ENCODE measurements around the gene KIF5C. TPM values are rescaled to one million over a fixed set of nuclear protein-coding genes. Genes with fewer than 3 reads are reported as not detected.

Gene KIF5C
- total RNA-seq, 4 donors from 2014 or later = 1.2 to 7.4 (median 1.9) TPM

DNA sequence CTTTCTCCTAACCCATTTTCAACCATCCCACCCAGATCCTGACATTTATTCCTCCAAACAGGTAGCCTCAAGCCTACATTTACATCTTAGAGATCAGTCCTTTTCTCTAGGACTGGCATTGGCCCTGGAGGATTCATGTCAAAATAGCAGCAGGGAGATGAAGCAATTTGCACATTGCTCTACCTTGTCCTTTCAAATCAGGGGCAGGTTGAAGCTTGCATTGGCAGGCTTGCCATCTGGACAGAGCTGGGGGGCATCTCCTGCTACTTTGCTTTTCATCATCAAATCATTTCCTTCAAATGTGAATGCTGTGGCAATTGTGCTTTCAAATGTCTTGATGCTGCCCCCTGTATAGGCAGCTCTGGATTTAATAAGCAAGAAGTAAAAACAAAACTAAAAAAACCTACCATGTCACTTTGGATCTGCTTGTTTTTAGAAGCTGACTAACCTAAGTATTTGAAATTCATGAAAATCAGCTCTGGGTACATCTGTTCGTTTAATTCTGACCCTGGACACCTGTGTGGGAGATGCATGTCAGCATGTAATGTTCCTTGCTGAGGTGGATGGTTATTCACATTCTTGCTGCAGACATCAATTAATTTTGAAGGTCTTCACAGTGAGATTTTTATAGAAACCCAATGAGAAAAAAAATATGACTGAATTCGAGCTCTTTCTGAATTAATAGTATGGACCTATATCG, 47.9 kb downstream of the KIF5C start:
- H3K27ac ChIP-seq = no peak overlapping the region
- TF ChIP-seq CTCF (IDR thresholded peaks at IDR 0.05) = no peak
- TF ChIP-seq POLR2A (IDR thresholded peaks at IDR 0.05) = no peak
- H3K36me3 ChIP-seq = no peaks in the 10 kb centered on the region
- peaks cover 0 to 7% (median 0%) of the 10 kb centered on the region in 4 donors for H3K9me3 ChIP-seq
- no peaks in the 10 kb centered on the region for H3K27me3 ChIP-seq
- H3K4me3 ChIP-seq = no peak overlapping the region
- no peak for DNase-seq
- peaks cover 0 to 6% (median 0%) of the 10 kb centered on the region in 4 donors for H3K4me1 ChIP-seq

DNA sequence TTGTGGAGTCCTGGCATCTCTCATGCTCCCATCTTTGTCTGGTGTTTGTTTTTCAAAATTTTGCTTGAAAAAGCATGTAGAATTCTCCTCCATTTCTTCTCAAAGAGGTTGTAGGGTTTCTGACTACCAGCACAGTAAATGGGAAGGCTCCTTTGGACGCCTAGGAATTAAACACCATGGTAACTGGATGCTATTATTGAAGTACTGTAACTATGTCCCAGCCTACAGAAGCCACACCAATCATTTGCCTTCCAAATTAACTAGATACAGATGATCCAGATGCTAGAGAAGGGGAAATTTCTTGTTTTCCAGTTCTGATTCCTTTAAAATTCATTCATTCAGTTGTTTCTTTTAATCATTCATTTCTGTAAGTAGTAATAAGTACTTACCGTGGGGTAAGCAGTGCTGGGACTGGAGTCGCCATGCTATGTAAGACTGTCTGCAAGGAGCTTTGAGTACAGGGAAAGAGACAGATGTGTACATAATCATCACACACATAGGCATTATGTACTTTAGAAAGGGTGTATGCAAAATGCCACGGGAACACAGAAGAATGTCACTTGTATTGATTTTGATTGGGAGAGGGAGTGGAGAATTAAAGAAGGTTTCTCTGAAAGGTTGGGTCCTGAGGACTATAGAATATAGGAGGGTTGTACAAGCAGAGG, 49.6 kb downstream of the KIF5C start:
- TF ChIP-seq CTCF (IDR thresholded peaks at IDR 0.05) = no peak
- TF ChIP-seq POLR2A (IDR thresholded peaks at IDR 0.05) = no peak
- DNase-seq = no peak
- H3K4me3 ChIP-seq = no peak overlapping the region
- H3K27ac ChIP-seq = no peak overlapping the region
- no peaks in the 10 kb centered on the region for H3K9me3 ChIP-seq
- peaks cover 0 to 6% (median 0%) of the 10 kb centered on the region in 4 donors for H3K4me1 ChIP-seq
- H3K27me3 ChIP-seq = no peaks in the 10 kb centered on the region
- H3K36me3 ChIP-seq = no peaks in the 10 kb centered on the region

- no peaks in the 10 kb centered on the region for H3K27me3 ChIP-seq
- peak overlapping the region in 1 of 4 donors; percentile 46 for H3K27ac ChIP-seq
- H3K36me3 ChIP-seq = no peaks in the 10 kb centered on the region
- H3K9me3 ChIP-seq = no peaks in the 10 kb centered on the region
- peak in 2 of 3 donors; percentile 45 to 74 for DNase-seq
- peak overlapping the region in 3 of 4 donors; percentile 6 to 35 (median 21) for H3K4me3 ChIP-seq
- H3K4me1 ChIP-seq = peaks cover 0 to 6% (median 0%) of the 10 kb centered on the region in 4 donors
- TF ChIP-seq CTCF (IDR thresholded peaks at IDR 0.05) (peak; percentile 8 to 71 (median 46)), POLR2A (IDR thresholded peaks at IDR 0.05) (no peak)
Measured at GRCh38 chr2:148926291-148926961, 51.4 kb downstream of the KIF5C start.

DNA sequence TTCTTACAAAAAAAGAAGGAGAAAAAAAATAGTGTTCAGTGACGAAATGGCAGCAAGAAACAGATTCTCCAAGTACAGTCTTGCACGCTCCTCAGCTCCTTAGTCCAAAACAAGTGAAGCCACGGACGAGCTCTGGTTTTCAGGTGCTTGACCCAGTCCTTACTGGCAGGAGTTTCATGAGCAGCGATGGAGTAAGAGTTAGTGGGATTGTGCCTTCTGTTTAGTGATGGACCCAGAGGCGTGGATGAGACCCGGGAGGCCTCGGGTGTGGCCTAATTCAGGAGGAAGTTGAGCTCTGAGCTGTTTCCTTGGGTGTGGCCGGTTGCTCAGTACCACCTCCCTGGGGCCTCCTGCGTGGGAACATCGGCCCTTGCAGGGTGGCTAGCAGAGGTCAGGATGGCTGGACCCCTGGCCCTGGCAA, 52.0 kb downstream of the KIF5C start:
- H3K27me3 ChIP-seq = no peaks in the 10 kb centered on the region
- H3K4me3 ChIP-seq = peak overlapping the region in 2 of 4 donors; percentile 6 to 35
- TF ChIP-seq POLR2A (IDR thresholded peaks at IDR 0.05) = no peak
- no peak for TF ChIP-seq CTCF (IDR thresholded peaks at IDR 0.05)
- H3K27ac ChIP-seq = peak overlapping the region in 1 of 4 donors; percentile 46
- no peaks in the 10 kb centered on the region for H3K9me3 ChIP-seq
- peak in 2 of 3 donors; percentile 34 to 56 for DNase-seq
- peaks cover 0 to 6% (median 0%) of the 10 kb centered on the region in 4 donors for H3K4me1 ChIP-seq
- H3K36me3 ChIP-seq = no peaks in the 10 kb centered on the region

GRCh38 chr2:148928395-148928794, 53.4 kb downstream of the KIF5C start:
- Histone ChIP-seq H3K9me3 (no peaks in the 10 kb centered on the region), H3K4me3 (no peak overlapping the region), H3K27ac (no peak overlapping the region), H3K27me3 (no peaks in the 10 kb centered on the region), H3K4me1 (peaks cover 0 to 6% (median 0%) of the 10 kb centered on the region in 4 donors), H3K36me3 (no peaks in the 10 kb centered on the region)
- TF ChIP-seq POLR2A (IDR thresholded peaks at IDR 0.05) (no peak), CTCF (IDR thresholded peaks at IDR 0.05) (no peak)
- no peak for DNase-seq

Measured in Peyer's patch (tissue), 4 donors.